DMS79 treated with DMSO at 0.1 percent for 48 hours (cell line): ENCODE results near the gene MRPL34.

Experiments used
- DNase-seq: peaks from one replicate; lab custom pipeline; 2025; lab: John Stamatoyannopoulos, UW

MRPL34 gene

GRCh38 chr19:17328517-17329365 is 23.1 kb downstream of the MRPL34 start:
- no peak for DNase-seq

- no peak for DNase-seq
Measured at GRCh38 chr19:17329366-17330261, 23.9 kb downstream of the MRPL34 start.

GRCh38 chr19:17330262-17331044 is 24.8 kb downstream of the MRPL34 start:
- DNase-seq = no peak

- DNase-seq = no peak
Measured at GRCh38 chr19:17331045-17331558, 25.4 kb downstream of the MRPL34 start.

- DNase-seq = no peak
Measured at GRCh38 chr19:17332360-17332676, 26.6 kb downstream of the MRPL34 start.

GRCh38 chr19:17332677-17333581 is 27.3 kb downstream of the MRPL34 start:
- DNase-seq = no peak

GRCh38 chr19:17333611-17334413 is 28.1 kb downstream of the MRPL34 start:
- DNase-seq = peak; percentile 43

GRCh38 chr19:17334414-17335409 is 29.0 kb downstream of the MRPL34 start, which contains the start of gene ANO8:
TSS of gene ANO8 (minus strand) at chr19:17334855. CDS start at chr19:17334670, 185 bp downstream.
- peak; percentile 96 for DNase-seq

- peak; percentile 32 for DNase-seq
Measured at GRCh38 chr19:17335575-17335974, 29.9 kb downstream of the MRPL34 start.

GRCh38 chr19:17336872-17337674 is 31.4 kb downstream of the MRPL34 start, which contains the start of gene GTPBP3:
TSS of gene GTPBP3 (plus strand) at chr19:17337553. CDS start at chr19:17337612, 59 bp downstream.
- peak; percentile 97 for DNase-seq

- DNase-seq = peak; percentile 32
Measured at GRCh38 chr19:17337675-17338432, 32.2 kb downstream of the MRPL34 start.

- no peak for DNase-seq
Measured at GRCh38 chr19:17338433-17339078, 32.9 kb downstream of the MRPL34 start.

GRCh38 chr19:17339088-17339741 is 33.5 kb downstream of the MRPL34 start:
- DNase-seq = no peak

- DNase-seq = no peak
Measured at GRCh38 chr19:17340302-17340870, 34.7 kb downstream of the MRPL34 start.

- DNase-seq = no peak
Measured at GRCh38 chr19:17340871-17341357, 35.2 kb downstream of the MRPL34 start.
